ENCODE data around the gene INPP4B.
"Not testable (repeated sequence)": the region's sequence is repeated elsewhere in the genome, so short reads cannot be mapped to it uniquely, and the experiment has no call there.

INPP4B gene

DNA sequence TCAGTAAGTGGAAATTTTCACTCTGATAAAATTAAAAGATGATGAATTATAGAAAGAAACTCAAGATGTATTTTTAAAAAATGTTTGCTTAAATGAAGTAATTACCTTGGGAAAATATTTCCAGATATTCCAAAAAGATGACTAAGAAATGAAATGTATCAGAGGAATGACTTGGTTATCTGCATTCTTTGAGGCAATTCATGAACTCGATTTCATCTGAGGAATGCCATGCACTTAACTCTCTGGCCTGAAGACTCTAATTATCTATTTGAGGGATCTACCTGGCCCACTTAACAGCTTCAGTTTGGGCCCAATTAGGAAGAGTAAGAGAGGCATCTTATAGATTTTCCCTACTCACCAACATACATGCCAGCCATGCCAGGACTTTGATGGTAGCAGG lies 182.3 kb downstream of the INPP4B start:
- DNase-seq = no peak

DNA sequence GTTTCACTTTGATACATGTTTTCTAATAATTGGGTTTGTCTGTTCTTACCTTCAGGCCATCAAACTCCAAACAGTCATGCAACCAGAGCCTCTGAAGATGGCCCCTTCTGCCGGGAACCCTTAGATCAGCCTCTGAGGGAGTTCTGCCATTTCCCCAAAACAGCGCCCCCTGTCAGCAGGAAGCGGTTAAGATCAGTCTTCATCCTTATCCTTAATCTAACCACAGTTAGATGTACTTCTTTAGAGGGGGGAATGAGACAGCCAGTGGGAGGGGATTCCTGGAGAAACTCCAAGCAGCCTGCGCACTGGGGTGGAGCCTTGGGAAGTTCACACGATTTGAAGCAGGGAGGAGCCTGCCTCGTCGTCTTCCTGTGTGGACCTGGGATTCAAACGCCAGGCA lies 185.4 kb downstream of the INPP4B start:
- no peak for DNase-seq

DNA sequence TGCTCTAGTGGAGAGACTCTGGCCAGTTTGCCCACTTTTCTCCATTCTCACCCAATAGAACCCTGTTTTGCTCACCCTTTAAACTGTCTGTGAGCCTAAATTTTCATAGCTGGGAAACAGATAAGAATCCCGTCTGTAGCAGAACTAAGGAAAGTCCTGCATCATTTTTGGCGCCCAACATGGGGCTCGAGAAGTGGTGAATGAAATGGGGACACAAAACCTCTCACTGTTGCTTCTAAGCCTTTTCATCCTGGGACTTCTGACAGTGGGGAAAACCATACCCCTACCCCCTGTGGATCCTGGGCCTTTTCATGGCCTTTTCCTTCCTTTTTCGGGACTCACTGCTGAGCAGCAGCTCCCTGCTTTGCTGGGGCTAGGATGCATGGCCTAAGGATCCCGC lies 189.9 kb downstream of the INPP4B start:
- DNase-seq = no peak

DNA sequence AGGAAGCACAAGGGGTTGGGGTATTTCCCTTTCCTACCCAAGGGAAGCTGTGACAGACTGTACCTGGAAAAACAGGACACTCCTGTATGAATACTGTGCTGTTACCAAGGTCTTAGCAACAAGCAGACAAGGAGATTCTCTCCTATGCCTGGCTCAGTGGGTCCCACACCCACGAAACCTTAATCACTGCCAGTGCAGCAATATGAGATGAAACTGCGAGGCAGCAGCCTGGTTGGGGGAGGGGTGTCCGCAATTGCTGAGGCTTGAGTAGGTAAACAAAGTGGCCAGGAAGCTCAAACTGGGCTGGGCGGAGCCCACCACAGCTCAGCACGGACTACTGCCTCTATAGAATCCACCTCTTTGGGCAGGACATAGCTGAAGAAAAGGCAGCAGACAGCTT lies 197.7 kb downstream of the INPP4B start:
- DNase-seq = no peak

DNA sequence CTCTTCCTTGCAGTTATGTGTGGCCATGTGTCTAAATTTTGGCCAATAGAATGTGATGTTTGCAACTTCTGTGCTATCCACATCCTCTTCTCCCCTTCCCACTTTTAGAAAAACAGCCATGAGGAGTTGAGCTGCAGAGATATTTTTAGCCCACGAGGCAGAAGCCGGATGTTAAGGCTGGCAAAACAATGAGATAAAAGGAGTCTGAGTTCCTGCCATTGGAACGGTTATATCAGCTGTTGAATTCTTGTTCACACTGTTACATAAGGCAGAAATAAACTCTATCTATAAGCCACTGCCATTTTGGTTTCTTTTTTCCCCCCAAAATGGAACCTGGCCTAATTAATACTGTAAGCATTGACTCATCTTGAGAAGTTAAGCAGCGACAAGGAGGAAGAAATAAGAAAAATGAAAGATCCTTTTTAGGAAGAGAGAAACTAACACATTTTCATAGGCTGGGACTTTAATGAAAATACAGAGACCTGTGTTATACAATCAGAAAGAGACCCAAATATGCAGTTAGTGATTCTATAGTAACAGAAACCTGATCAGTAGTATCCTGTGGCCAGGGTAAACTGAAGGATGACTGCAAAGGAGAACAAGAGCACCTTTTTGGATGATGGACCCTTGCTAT lies 200.5 kb downstream of the INPP4B start:
- DNase-seq = no peak

DNA sequence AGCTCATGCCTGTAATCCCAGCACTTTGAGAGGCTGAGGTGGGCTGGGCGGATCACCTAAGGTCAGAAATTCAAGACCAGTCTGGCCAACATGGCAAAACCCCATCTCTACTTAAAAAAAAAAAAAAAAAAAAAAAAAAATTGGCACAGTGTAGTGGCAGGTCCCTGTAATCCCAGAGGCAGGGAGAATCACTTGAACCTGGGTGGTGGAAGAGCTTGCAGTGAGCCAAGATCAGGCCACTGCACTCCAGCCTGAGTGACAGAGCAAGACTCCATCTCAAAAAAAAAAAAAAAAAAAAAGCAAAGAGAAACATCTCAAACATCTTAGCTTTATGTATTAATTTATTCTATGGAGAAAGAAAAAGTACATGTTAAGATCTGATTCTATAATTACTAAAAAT lies 201.5 kb downstream of the INPP4B start:
- not testable (repeated sequence) for DNase-seq

DNA sequence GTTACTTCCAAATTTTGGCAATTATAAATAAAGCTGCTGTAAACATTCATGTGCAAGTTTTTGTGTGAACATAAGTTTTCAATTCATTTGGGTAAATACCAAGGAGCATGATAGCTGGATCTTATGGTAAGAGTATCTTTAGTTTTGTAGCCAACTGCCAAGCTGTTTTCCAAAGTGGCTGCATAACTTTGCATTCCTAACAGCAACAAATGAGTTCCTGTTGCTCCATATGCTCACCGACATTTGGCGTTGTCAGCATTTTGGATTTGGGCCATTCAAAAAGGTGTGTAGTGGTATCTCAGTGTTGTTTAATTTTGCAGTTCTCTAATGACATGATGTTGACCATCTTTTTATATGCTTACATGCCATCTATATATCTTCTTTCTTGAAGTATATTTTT lies 208.5 kb downstream of the INPP4B start:
- DNase-seq = no peak

DNA sequence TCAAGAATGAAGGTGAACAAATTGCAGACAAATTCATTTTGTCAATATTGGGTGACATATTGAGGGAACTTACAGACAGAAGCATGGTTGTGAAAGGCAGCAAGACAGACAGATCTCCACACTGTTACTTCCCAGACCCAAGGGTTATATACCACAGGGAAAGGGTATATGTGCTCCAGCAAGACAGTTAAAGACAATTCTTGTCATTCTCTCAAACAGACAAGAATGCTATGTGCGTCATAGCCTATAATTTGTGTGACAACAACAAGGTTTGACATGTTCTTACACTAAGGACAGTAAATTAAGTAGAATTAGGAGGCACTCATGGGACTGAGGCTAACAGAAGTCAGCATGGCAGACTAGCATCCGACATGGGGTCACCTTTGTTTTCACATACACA lies 214.3 kb downstream of the INPP4B start:
- DNase-seq = no peak

DNA sequence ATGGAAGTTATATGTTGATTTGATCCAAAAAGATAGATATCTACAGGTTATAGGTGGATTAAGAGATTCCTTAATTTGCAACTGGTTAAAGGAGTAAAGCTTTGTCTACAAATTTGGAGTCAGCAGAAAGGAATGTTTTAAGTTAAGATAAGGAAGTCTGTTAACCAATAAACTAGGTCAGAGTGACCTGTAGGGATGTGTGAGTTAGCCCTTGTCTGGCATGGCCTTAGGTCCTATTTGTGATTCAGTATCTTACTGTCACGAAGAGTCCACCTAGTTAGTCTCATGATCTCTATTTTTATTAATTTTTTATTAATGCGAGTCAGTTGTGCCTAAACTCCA lies 230.8 kb downstream of the INPP4B start:
- DNase-seq = no peak

DNA sequence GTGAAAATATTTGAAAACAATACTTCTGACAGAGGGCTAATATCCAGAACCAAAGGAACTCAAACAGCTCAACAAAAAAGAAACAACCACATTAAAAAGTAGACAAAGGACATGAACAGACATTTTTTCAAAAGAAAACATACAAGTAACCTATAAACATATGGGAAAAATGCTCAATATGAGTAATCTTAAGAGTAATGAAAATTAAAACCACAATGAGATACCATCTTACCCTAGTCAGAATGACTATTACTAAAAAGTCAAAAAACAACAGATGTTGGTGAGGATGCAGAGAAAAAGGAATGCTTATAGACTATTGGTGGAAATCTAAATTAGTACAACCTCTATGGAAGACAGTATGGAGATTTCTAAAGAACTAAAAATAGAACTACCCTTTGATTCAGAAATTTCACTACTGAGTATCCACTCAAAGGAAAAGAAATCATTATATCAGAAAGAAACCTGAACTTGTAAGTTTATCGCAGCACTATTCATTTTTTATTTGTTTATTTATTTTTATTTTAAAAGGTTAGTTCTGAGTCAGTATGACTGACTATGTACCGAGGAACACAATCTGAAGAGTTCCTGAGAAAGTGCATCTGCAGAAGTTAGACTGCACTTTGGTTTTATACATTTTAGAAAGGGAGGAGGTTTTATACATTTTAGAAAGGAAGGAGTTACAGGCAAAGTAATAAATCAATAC lies 231.3 kb downstream of the INPP4B start:
- DNase-seq = no peak

DNA sequence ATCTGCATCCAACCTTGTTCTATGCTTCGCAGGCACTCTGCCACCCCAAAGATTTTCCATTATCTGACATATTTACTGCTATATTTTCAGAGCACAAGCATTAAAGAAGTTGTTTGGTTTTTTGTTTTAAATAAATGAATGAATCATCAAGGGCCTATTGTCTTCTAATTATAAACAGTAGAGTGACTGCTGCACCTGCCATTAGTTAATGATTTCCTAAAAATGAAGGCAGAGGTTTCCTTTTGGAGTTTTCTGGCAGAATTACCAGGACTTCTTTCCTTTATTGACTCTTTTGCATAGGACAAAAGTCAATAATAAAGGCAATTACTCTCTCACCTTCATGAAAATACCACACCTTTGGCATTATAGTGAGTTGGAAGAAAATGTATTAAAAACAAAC lies 238.1 kb downstream of the INPP4B start:
- no peak for DNase-seq

DNA sequence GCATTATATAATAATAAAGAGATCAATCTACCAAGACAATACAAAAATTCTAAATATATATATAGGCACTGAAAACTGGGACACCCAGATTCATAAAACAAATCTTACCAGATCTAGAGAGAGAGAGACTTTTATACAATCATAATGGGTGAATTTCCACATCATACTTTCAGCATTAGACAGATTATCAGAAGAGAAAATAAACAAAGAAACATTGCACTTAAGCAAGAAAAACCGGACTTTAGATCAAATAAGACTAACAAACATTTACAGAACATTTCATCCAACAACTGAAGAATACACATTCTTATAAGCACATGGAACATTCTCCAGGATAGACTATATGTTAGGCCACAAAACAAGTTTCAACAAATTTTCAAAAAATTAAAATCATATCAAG lies 245.1 kb downstream of the INPP4B start:
- DNase-seq = no peak

DNA sequence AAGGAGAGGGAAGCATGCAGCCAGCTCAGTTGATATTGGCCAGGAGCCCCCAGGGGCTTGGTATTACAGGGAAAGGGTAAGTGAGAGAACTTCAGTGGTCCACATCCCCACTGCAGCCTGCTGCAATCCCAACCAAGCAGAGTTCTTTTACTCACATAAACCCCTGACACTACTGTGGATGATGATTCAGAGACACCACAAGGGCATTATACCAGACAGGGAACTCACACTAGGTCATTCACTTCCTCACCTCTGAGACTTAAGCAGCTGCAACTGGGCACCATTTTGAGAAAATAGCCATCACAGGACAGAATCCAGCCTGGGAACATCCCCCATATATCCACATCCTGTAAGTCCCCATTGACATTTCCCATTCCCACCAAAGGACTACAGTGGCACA lies 248.0 kb downstream of the INPP4B start:
- no peak for DNase-seq

DNA sequence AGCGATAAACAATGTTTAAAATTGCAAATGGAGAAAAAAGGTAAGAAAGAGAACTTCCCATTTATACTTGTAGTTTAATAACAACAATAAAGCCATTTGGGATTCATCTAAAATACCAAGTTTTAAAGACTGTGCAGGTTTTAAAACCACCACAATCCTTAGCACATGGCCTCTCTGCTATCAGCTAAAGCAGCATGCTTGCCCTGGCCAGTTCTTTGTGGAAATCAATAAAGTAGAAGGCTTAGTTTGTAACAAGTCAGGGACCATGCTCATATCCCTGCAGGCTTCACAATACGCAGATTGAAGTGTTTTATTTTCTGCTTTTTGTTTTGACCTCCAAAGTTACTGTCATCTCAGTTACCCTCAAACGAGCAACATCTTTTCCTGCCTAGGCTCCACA lies 249.5 kb downstream of the INPP4B start:
- no peak for DNase-seq

DNA sequence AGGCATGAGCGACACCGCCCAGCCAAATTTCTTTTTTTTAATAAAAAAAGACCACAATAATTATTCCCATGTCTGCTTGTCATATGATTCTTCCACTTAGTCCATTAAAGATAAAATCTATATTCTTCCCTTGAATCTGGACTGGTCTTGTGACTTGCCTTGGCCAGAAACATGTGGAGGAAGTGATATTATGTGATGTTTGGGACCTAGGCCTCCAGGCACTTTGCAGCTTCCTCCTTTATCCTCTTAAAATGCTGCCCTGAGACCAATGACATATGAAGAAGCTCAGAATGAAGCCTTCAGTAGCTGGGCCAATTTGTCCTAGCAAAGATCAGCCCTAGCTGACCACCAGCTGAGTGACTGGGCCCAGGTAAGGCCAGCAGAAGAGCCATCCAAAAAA lies 250.0 kb downstream of the INPP4B start:
- DNase-seq = no peak

DNA sequence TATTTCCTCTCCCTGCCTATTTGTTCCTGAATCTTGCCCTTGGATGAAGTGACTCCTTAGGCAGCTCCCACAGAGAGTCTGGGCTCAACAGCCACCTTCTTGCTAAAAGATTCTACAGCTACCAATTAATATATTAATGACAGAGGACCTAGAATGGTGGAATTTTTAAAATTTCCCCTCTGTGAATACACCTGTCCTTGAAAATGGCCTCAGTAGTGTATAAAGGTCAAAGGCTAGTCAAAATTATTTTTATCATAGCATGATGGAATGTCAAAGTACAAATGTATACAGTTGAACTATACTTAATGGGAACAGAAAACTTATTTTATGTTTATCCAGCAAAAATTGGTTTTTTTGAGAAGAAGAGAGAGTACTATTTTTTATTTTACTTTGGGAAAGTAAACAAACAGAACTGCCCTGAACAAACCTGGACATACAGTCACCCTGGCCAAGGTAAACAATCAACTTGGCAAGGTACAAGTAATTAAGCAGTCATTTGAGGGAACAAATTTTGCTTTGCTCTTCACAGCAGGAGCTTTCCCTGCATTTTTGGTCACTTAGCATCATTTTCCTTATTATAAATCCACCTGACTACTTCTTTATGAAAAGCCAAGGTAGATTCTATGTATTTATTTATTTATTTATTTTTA lies 250.8 kb downstream of the INPP4B start:
- DNase-seq = no peak

DNA sequence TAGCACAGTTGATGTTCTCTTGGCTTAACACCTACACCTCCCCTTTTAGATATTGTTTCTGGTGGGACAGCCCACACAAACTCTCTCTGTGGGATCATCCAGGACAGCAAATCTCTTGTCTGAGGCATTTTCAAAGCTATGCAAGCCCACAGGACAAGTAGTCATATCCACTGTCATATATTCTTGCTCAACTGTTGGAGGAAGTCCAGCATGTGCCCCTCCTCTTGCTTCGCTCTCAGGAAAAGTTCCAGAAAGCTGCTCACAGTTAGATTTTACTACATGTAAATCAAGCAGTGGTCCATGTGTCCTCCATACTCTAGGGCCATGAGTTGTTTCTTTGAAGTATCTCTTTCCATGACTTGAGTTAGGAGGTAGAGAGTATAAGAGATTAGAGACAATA lies 260.7 kb downstream of the INPP4B start:
- no peak for DNase-seq

DNA sequence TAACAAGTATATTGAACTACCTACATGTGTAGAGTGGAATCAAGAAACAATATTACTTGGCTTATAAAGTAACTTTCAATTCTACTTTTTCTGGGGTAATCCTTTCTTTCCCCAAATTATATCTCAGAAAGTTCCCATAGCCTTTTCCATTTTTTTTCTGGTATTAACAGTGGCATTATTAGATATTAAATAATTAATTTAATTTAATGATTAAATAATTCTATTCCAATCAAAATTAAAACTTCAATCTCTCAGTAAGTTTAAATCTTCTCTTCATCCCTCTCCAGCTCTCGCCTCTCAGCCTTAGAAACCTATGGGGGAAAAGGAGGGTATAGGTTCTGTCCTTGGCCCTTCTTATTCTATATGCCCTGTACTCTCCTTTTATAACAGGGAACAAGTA lies 262.4 kb downstream of the INPP4B start:
- no peak for DNase-seq

DNA sequence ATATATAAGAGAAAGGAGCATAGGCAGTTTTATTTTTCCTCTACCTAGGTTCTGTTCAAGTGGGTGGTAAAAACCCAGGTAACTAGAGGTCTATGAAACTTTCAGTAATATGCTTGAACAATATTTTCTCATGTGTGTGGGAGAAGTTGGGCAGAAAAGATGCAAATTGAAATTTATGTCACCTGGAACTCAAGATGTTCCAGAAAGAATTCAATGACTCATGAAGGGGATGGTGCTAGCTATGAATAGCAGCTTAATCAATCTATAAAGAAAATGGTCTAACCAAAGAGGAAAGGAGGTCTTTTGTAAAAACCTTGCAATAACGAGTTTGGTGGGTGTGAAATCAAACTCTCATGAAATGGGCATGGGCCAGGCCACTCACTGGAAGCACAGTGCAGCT lies 263.8 kb downstream of the INPP4B start:
- DNase-seq = no peak

DNA sequence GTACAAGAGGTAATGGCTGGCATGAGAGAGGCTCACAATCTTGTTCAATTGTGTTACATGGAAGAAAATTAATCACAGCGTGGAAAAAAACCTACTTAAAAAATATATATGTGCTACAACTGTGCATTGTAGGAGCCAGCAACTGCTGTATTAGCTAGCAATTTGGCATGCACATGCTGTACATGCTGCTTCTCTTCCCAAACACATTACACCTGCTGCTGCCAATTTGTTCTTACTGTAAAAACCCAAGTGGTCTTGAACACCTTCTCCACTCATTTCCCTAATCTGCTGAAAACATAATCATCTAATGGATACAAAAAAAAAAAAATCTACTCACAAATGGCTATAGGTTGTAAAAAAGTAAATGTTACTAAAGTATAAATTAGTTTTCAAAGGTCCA lies 264.2 kb downstream of the INPP4B start:
- DNase-seq = no peak

DNA sequence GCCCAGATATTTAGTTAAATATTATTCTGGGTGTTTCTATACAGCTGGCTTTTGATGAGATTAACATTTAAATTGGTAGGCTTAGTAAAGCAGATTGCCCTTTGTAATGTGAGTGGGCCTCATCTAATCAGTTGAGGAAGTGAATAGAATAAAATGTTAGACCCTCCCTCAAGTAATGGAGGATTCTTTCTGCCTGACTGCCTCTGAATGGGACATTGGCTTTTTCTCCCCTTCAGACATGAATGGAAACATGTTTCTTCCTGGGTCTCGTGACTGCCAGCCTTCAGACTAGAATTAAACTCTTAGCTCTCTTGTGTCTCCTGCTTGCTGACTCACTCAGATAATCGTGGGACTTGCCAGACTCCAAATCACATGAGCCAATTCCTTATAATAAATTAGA lies 266.7 kb downstream of the INPP4B start:
- DNase-seq = no peak

DNA sequence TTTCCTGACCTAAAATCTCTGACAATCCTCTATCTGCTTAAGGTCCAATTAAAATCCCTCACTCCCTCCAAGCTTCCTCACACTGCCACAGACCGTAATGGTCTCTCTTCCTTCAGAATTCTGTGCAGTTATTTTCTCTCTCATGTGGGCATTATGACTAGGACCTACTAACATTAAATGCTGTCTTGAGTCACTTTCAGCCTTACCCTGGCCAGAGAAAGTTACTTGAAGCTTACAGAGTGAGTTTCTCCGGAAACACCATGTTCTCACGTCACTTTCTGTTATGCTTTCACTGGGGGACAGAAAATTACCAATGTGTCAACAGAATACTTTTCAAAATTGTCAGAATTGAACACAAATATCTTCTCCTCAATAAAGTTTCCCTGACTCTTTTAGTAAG lies 271.8 kb downstream of the INPP4B start:
- DNase-seq = no peak

DNA sequence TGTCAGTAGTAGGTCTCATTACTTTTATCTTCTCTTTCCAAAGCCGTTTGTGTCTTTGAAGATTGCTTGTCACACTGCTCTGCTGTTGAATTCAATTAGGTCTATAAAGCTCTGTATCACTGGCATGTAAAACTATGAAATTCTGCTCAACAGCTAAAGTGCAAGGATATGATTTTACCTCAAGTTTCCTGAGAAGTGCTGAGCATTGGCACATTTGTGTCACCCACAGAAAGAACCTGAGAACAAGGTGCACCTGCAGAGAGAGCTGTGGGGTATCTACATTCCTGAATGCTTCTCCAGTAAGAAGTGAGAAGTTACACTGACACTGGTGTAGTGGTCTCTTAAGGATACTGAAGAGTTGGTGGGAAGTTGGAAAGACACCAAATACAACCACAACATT lies 274.0 kb downstream of the INPP4B start:
- no peak for DNase-seq

DNA sequence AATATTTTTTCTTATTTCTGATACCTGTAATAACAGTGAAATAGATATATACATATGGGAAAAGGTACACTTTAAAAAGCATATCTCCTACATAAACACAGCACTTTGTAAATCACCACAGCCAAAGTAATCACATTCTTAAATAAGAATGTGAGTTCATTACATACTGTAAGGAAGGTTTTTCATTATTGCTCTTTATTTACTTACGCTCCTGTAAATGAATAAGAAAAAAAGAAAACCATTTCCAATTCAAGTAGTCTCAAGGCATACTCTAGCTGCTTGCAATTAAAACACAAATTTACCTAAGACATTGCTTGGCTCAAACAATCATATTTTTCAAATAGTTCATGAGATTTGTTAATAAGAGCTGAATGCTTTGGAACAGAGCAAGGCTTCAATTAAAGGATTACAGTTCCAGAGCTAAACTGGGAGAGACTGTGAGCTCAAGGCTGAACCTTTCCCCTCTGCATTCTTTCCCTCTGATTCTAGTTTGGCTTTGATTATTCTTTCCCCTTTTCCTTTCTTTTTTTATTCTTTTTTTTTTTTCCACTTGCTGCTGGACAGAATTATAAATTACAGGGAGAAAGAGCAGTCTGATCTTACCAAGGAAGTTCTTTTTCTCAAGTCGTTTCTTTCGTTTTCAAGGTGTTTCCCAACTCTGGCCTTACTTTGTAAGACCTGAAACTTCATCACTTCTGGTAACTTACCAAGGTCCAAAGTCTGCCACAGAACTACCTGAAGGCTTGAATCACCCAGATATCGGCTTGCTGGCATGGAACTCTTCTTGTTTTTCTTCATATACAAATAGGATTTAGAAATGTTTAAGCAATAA lies 278.3 kb downstream of the INPP4B start:
- DNase-seq = no peak

All from activated CD4-positive, alpha-beta T cell treated with anti-CD3 and anti-CD28 coated beads for 1 hour (primary cell).